Transverse colon (tissue), 4 donors: ENCODE results near the gene ARNT2. TPM values are rescaled to one million over a fixed set of nuclear protein-coding genes. Genes with fewer than 3 reads are reported as not detected.

Experiments
- DNase-seq: peaks from one replicate; pipeline ENCODE4 v3.0.0-alpha.2; 2019
- H3K27ac ChIP-seq, 4 donors: fragments of 200-600 bp; sonication (generic); 2 replicates each; pipeline ENCODE4 v1.5.1; 2016 to 2018; ENCODE audit warnings: inconsistent platforms in 4 of 4
- H3K27me3 ChIP-seq: fragments of 200-600 bp; sonication (generic); 2 replicates; pipeline ENCODE4 v1.5.1; 2017; ENCODE audit warnings: inconsistent platforms
- H3K36me3 ChIP-seq, 4 donors: fragments of 200-600 bp; sonication (generic); 2 replicates each; pipeline ENCODE4 v1.5.1; 2017 to 2019; ENCODE audit warnings: inconsistent platforms in 4 of 4
- H3K4me1 ChIP-seq, 4 donors: fragments of 200-600 bp; sonication (generic); 2 replicates each; pipeline ENCODE4 v1.5.1; 2017 to 2020; ENCODE audit warnings: inconsistent platforms in 4 of 4
- H3K4me3 ChIP-seq, 4 donors: fragments of 200-600 bp; sonication (generic); 1 replicate in 1 of 4; 2 replicates in 3 of 4; pipeline versions ENCODE4 v1.5.1 to v1.6.1; 2017 to 2019; ENCODE audit warnings: inconsistent platforms in 4 of 4
- H3K9me3 ChIP-seq, 2 donors: fragments of 200-600 bp; sonication (generic); 2 replicates each; pipeline ENCODE4 v1.5.1; 2017 to 2019; ENCODE audit warnings: inconsistent platforms in 2 of 2
- EP300 ChIP-seq: sonication (generic); formaldehyde crosslinking; IDR thresholded peaks from one replicate; pipeline ENCODE4 v1.6.1; 2017; ENCODE audit warnings: antibody characterized with exemption, low read depth
- POLR2A ChIP-seq: fragments of 450-650 bp; IDR thresholded peaks from one replicate; pipeline ENCODE4 v1.6.1; 2016; ENCODE audit warnings: antibody characterized with exemption, mild to moderate bottlenecking, moderate library complexity
- POLR2AphosphoS5 ChIP-seq, 3 donors: sonication (generic); formaldehyde crosslinking; IDR thresholded peaks; one replicate each; pipeline ENCODE4 v1.6.1; 2016; ENCODE audit warnings: antibody characterized with exemption in 3 of 3
- WGBS, 2 donors: methylation state at CpG; one replicate each; pipeline ENCODE4 v1.1.5; 2018; ENCODE audit warnings: low coverage in 1 of 2; 5-methylcytosine and 5-hydroxymethylcytosine counted together
- in situ Hi-C, 4 donors: fragments of 200-750 bp; cut with MboI; loops; one replicate each; pipeline versions ENCODE4 v1.15.0 to v1.15.1; 2017; ENCODE audit warnings: low sequenced_read_pairs in 3 of 4, low pct_ligation_motif_present in 1 of 4, low pct_unique_long_range_greater_than_20kb in 1 of 4
- intact Hi-C: fragments of 100-400 bp; cut with DNase I; formaldehyde crosslinking; loops from one replicate; pipeline ENCODE4 v1.15.1; 2023; ENCODE audit warnings: low total_unique reads
- total RNA-seq, 4 donors: library from RNA; depleted of rRNA; stranded (reverse); fragments of >200 nt; gene quantifications; one replicate each; pipeline ENCODE4 v1.1.0, GENCODE V29; 2016
- TF ChIP-seq, protein P1 (sequence below), 5 experiments: fragments of 200-600 bp in 3 of 5; fragments of 450-650 bp in 2 of 5; sonication (generic) in 3 of 5; IDR thresholded peaks; 1 replicate in 2 of 5; 2 replicates in 3 of 5; pipeline ENCODE4 v1.5.1; 2016 to 2017; ENCODE audit warnings: antibody characterized with exemption in 5 of 5, inconsistent platforms in 3 of 5, mild to moderate bottlenecking in 2 of 5, moderate library complexity in 1 of 5

ARNT2 gene
- total RNA-seq, 4 donors from 2014 or later = 1.9 to 4.0 (median 2.5) TPM; not detected in 1

DNA sequence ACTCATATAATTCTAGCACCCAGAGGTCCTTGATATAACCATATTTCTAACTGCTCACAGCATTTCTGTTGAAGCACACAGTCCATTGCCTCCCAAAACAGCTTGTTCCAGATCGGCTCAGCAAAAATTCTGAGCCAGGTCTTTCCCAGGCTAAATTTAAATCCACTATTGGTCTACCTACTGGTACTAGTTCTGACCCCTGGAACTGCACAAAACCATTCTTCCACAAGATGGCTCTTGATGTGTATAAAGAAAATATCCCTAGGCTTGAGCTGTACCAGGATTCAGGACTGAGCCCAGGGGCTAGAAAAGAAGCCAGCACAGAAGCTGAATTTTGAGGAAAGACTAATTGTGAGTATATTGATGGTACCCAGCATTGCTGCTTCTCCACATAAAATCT lies 215.5 kb downstream of the ARNT2 start:
- no peak overlapping the region for H3K27ac ChIP-seq
- no peak overlapping the region for H3K4me3 ChIP-seq
- TF ChIP-seq EP300 (no peak), POLR2AphosphoS5 (IDR thresholded peaks at IDR 0.05) (no peak), POLR2A (no peak)
- TF ChIP-seq, protein P1, sequence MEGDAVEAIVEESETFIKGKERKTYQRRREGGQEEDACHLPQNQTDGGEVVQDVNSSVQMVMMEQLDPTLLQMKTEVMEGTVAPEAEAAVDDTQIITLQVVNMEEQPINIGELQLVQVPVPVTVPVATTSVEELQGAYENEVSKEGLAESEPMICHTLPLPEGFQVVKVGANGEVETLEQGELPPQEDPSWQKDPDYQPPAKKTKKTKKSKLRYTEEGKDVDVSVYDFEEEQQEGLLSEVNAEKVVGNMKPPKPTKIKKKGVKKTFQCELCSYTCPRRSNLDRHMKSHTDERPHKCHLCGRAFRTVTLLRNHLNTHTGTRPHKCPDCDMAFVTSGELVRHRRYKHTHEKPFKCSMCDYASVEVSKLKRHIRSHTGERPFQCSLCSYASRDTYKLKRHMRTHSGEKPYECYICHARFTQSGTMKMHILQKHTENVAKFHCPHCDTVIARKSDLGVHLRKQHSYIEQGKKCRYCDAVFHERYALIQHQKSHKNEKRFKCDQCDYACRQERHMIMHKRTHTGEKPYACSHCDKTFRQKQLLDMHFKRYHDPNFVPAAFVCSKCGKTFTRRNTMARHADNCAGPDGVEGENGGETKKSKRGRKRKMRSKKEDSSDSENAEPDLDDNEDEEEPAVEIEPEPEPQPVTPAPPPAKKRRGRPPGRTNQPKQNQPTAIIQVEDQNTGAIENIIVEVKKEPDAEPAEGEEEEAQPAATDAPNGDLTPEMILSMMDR (IDR thresholded peaks at IDR 0.05) = peak; percentile 16 to 34 (median 23)
- DNase-seq = no peak
- no peaks in the 10 kb centered on the region for H3K36me3 ChIP-seq
- intact Hi-C loops (no loop called here), in situ Hi-C loops (no loop called here)
- no peaks in the 10 kb centered on the region for H3K27me3 ChIP-seq
- peaks cover 0 to 11% (median 10%) of the 10 kb centered on the region in 4 donors for H3K4me1 ChIP-seq
- 56 to 63% methylated on average over 1 of the region's 1 CpG for WGBS, 2 donors
- H3K9me3 ChIP-seq = peaks cover 0 to 8% of the 10 kb centered on the region in 2 donors

DNA sequence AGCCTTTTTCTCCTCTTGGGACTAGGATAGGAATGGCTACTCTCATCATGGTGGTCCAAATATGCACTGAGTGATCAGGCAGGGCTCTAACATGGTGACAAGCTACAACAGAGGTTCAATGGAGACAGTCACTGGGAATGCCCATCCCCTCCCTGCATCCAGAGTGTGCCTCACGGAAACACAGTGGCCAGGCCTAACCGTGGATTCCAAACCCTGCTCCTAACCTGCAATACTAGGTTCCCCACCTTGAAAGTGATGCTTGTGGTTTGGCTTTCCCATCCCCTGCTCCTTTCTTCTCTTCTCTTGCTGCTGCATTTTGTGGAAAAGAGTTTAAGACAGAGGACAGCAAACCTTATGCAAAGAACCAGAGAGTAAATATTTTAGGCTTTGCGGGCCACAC lies 216.0 kb downstream of the ARNT2 start:
- 86% methylated on average over 3 of the region's 3 CpGs; no CpG with 5 or more reads in 1 of the 2 donors for WGBS, 2 donors
- H3K27ac ChIP-seq = no peak overlapping the region
- TF ChIP-seq POLR2A (no peak), POLR2AphosphoS5 (IDR thresholded peaks at IDR 0.05) (no peak), EP300 (no peak)
- TF ChIP-seq, protein P1 (IDR thresholded peaks at IDR 0.05) = no peak

DNA sequence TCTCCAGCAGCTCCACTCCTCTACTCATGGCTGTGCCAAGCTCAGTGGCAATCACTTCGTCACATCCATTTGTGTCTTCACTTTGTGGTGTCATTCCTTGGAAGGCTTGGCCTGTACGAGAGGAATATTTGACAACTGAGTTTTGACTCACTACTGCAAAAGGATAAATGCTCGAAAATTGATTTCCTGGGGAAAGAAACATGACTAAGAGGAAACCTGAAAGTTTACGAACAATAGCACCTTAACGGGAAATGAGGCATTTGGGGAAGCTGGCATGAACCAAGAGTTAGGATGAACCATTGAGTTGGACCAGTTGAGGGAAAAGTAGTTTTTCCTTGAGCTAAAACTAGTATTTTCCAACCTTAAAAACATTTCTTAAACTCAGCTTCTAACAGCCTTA lies 216.7 kb downstream of the ARNT2 start:
- in situ Hi-C loops = no loop called here
- WGBS, 2 donors = 78 to 90% methylated on average over 5 of the region's 5 CpGs
- peaks cover 0 to 8% of the 10 kb centered on the region in 2 donors for H3K9me3 ChIP-seq
- no peaks in the 10 kb centered on the region for H3K27me3 ChIP-seq
- H3K36me3 ChIP-seq = no peaks in the 10 kb centered on the region
- H3K4me1 ChIP-seq = peaks cover 0 to 7% (median 5%) of the 10 kb centered on the region in 4 donors
- TF ChIP-seq, protein P1 (IDR thresholded peaks at IDR 0.05) = no peak
- TF ChIP-seq POLR2AphosphoS5 (IDR thresholded peaks at IDR 0.05) (no peak), POLR2A (no peak), EP300 (no peak)
- intact Hi-C loops = no loop called here
- H3K27ac ChIP-seq = no peak overlapping the region
- no peak overlapping the region for H3K4me3 ChIP-seq
- DNase-seq = no peak

More for the DNA sequence above, 216.0 kb downstream of the ARNT2 start:
- Histone ChIP-seq H3K4me3 (no peak overlapping the region), H3K36me3 (no peaks in the 10 kb centered on the region), H3K27me3 (no peaks in the 10 kb centered on the region), H3K9me3 (peaks cover 0 to 8% of the 10 kb centered on the region in 2 donors), H3K4me1 (peaks cover 0 to 11% (median 10%) of the 10 kb centered on the region in 4 donors)
- intact Hi-C loops (no loop called here), in situ Hi-C loops (no loop called here)
- no peak for DNase-seq

- Histone ChIP-seq H3K36me3 (no peaks in the 10 kb centered on the region), H3K27me3 (no peaks in the 10 kb centered on the region), H3K9me3 (peaks cover 0 to 8% of the 10 kb centered on the region in 2 donors), H3K27ac (no peak overlapping the region), H3K4me3 (no peak overlapping the region), H3K4me1 (no peaks in the 10 kb centered on the region)
- no peak for TF ChIP-seq EP300
- TF ChIP-seq POLR2AphosphoS5 (IDR thresholded peaks at IDR 0.05) = no peak
- TF ChIP-seq, protein P1 (IDR thresholded peaks at IDR 0.05) = no peak
- TF ChIP-seq POLR2A = no peak
- 80 to 100% methylated on average over 1 of the region's 1 CpG for WGBS, 2 donors
- in situ Hi-C loops (no loop called here), intact Hi-C loops (no loop called here)
- no peak for DNase-seq
Observed at GRCh38 chr15:80626643-80627120, 222.5 kb downstream of the ARNT2 start.
